NCI-H2107 treated with DMSO at 0.1 percent for 48 hours (cell line): ENCODE results near the gene FBXL7.

Experiments
- DNase-seq: peaks from one replicate; lab custom pipeline; 2025; ENCODE audit not compliant: unreplicated experiment; lab: John Stamatoyannopoulos, UW

Gene FBXL7

GRCh38 chr5:15702102-15702501, 202.1 kb downstream of the FBXL7 start:
- DNase-seq: no peak

- DNase-seq: no peak
Measured at GRCh38 chr5:15703901-15704300, 203.9 kb downstream of the FBXL7 start.

- DNase-seq: no peak
Measured at GRCh38 chr5:15704397-15704947, 204.5 kb downstream of the FBXL7 start.

- no peak for DNase-seq
Measured at GRCh38 chr5:15707631-15708030, 207.7 kb downstream of the FBXL7 start.

GRCh38 chr5:15711892-15712291, 211.9 kb downstream of the FBXL7 start:
- DNase-seq: no peak

GRCh38 chr5:15715535-15715934, 215.6 kb downstream of the FBXL7 start:
- DNase-seq: no peak

- DNase-seq: no peak
Measured at GRCh38 chr5:15715967-15716366, 216.0 kb downstream of the FBXL7 start.

GRCh38 chr5:15717001-15717400, 217.0 kb downstream of the FBXL7 start:
- no peak for DNase-seq

- no peak for DNase-seq
Measured at GRCh38 chr5:15718421-15719179, 218.6 kb downstream of the FBXL7 start.

- no peak for DNase-seq
Measured at GRCh38 chr5:15719784-15720183, 219.8 kb downstream of the FBXL7 start.

- no peak for DNase-seq
Measured at GRCh38 chr5:15720515-15720914, 220.5 kb downstream of the FBXL7 start.

GRCh38 chr5:15722305-15722704, 222.3 kb downstream of the FBXL7 start:
- no peak for DNase-seq

GRCh38 chr5:15727375-15727774, 227.4 kb downstream of the FBXL7 start:
- DNase-seq: no peak

GRCh38 chr5:15728811-15729210, 228.8 kb downstream of the FBXL7 start:
- no peak for DNase-seq

- no peak for DNase-seq
Measured at GRCh38 chr5:15731699-15732098, 231.7 kb downstream of the FBXL7 start.

GRCh38 chr5:15734058-15734457, 234.1 kb downstream of the FBXL7 start:
- DNase-seq: no peak

GRCh38 chr5:15737036-15737821, 237.2 kb downstream of the FBXL7 start:
- DNase-seq: no peak

GRCh38 chr5:15737871-15738664, 238.1 kb downstream of the FBXL7 start:
- DNase-seq: no peak

GRCh38 chr5:15740383-15740782, 240.4 kb downstream of the FBXL7 start:
- no peak for DNase-seq

GRCh38 chr5:15741591-15741990, 241.6 kb downstream of the FBXL7 start:
- DNase-seq: no peak

GRCh38 chr5:15746833-15747232, 246.9 kb downstream of the FBXL7 start:
- no peak for DNase-seq
